ENCODE results near the gene PPFIA1.

Gene PPFIA1

DNA sequence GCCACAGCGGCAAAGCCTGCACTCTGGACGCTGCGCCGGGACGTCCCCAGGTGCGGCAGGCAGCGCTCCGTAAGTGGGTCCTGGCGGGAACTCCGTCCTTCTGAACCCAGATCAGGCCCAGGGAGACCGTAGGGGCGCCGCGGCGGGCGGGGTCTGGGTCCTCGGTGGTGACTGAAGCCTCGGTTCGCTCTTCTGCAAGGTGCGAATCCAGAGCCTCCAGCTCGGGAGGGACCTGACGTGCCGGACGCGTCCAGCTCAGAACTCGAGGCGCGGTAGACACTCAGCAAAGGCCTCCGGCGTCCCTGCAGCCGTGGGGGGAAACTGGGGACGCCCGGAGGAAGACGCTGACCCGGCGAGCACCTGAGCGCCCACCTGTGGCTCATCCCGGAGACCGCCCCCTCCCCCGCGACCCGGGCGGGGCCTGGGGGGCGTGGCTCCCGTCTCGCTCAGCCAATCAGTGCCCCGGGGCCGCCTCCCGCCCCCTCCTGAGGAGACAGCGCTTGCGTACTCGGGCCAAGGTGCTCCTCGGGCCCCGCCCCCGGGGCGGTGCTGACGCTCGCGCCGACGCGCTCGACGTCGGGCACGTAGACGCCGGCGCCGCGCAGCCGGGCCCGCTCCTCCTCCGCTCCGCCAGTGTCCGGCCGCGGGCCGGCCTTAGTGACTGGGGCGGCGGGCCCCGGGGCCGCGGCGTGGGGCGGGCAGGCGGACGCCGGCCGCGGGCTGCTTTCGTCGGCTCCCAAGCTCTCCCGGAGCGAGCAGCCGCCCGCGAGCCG lies at the start of gene PPFIA1:
Gene PPFIA1, plus strand, starts transcription at position 587 of the 773 bp plus-strand sequence. CDS start 1,483 bp downstream, outside the sequence.
- intact Hi-C loops (cut with DNase I): loop anchor here (5.0 to 10.0 kb wide), 2 partner anchors 68 to 125 kb away; partner anchors contain the start of genes CTTN and FADD
- DNase-seq: peak; percentile 88 to 99 (median 96)

DNA sequence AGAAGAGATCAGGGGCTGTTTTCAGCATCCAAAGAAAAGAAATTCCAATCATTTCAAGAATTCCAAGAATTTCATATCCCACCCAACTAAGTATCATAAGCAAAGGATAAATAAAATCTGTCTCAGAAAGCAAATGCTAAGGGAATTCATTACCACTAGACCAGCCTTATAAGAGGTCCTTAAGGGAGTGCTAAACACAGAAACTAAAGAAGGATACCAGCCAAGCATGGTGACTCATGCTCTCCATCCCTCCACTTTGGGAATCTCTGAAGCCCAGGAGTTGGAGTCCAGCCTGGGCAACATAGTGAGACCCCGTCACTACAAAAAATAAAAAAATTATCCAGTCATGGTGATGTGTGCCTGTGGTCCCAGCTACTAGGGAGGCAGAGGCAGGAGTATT lies 49.6 kb upstream of the PPFIA1 start:
- intact Hi-C loops (cut with DNase I): no loop called here
- peak in 1 of 10 donors; percentile 25 for DNase-seq

DNA sequence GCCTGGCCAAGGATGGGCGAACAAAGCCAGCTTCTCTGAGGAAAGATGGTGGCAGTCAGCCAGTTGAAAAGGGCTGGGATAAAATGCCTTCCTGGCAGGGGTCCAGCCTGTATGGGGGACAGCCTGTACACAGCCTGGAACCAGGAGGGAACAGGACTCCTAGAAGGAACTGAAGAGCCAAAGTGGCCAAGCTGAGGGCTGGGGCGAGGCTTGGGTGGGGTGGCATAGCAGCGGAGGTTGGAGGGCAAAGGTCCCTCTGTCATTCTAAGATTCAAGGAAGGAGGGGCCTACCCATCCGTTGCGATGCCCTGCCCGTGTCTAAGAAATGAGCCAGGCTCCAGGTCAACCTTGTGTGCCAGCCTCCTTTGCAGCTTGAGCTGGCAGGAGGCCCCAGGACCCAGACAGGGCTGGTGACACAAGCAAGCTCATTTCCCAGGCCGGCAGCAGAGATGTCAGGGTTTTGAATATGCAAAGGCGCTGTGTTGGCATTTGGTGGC lies 44.8 kb upstream of the PPFIA1 start:
- intact Hi-C loops (cut with DNase I): no loop called here
- peak in 3 of 10 donors; percentile 42 to 57 (median 49) for DNase-seq

DNA sequence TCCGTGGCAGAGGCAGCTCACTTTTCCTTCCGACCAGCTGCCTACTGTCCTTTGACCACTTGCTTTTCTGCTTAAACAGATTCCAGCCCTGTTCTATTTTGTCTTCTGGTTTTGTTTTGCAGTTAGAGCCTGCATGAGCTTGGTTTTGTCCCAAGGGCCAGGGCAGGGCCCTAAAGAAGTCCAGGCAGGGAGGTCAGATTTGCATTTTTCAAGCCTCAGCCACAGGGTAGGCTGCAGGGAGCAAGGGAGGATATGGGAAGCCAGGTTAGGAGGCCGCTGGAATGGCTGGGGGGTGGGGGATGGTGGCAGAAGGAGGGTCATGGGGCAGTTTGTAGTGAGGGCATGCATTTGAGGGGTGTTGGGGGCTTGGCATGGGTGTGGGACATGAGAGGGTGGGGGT lies 44.3 kb upstream of the PPFIA1 start:
- no peak for DNase-seq
- intact Hi-C loops (cut with DNase I): no loop called here

DNA sequence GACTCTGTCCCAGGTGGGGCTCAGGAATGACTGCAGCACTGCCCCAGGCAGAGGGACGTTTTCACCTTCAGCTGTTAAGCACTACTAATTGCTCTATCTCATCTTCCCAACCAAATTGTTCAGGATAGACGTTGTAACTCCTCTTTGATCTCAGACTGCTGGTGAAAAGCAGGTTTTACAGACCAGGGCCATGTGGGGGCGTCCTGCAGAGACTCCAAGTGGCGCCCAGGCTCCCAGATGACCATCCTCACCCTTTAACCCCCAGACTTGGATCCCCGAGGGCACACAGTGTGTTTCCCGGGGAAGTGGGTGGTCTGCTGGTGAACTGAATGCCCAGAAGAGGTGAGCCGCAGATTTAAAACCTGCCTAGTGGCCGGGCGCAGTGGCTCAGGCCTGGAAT lies 43.5 kb upstream of the PPFIA1 start:
- intact Hi-C loops (cut with DNase I): no loop called here
- peak in 1 of 10 donors; percentile 55 for DNase-seq

GRCh38 chr11:70229737-70230136 lies 40.8 kb upstream of the PPFIA1 start:
- intact Hi-C loops (cut with DNase I): no loop called here
- DNase-seq: peak in 2 of 10 donors; percentile 7 to 52

DNA sequence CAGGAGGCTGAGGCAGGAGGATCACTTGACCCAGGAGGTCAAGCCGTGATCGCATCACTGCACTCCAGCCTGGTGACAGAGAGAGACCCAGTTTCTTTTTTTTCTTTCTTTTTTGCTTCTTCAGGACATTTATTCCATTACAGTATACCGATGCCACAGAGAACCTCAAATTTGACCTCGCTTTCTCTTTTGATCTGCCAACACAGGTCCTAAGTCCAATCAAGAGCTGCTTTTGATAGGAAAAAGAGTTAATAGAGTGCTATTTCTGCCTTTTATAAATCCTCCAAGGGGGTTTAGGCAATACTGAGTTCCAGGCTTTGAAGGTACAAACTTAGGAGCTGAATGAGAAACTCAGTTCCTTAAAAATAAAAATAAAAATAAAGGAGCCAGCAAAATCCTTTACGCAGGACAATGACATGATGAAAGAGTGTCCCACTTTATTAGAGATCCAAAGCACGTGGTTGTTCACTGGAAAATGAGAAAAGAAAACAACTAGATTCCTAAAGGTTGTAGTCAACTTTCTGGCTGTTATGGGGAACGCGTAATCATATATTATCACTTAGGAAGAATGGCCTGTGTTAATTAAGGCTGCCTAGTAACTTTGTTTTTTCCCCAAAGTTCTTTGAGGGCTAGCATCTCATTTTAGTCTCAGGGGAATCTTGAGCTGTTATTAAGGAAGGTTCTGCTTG lies 40.2 kb upstream of the PPFIA1 start:
- DNase-seq: no peak
- intact Hi-C loops (cut with DNase I): no loop called here

DNA sequence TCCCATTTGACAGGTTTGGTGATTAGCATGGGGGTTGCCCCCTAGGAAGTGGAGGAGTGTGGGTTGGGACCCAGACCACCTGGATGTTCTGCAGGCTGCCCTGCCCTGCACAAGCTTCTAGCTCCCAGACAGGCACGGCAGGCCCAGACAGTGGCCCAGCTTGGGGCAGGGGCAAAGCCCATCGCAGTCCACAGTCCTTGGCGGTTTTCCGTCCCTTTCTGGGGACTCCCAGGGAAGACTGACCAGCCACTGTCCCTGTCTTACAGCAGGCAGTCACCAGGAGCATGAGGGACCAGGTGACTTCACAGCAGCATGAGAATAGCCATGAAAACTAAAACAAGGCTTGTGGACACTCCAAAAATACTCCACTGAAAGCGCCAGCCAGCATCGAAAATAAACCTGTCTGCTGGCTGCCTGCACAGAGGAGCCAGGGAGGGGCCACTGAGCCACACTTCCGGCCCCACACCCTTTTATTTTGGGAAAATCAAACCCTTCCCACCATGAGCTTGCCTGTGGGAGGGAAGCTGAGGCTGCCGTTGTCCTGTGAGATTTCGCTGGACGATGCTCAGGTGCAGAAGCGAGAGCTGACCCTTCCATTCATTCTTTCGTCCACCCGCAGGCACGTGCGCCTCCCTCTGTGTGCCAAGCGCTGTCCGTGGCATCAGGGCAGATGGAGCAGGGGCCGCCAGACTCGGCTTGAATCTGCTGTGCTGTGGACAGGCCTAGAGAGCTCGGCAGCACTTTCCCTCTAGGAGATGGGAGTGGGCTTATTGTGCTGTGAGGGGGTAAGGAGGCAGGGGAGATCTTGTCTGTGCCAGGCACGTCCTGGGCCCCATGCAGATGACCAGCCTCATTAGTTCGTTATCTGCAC lies 39.4 kb upstream of the PPFIA1 start:
- peak in 1 of 10 donors; percentile 64 for DNase-seq
- intact Hi-C loops (cut with DNase I): no loop called here

DNA sequence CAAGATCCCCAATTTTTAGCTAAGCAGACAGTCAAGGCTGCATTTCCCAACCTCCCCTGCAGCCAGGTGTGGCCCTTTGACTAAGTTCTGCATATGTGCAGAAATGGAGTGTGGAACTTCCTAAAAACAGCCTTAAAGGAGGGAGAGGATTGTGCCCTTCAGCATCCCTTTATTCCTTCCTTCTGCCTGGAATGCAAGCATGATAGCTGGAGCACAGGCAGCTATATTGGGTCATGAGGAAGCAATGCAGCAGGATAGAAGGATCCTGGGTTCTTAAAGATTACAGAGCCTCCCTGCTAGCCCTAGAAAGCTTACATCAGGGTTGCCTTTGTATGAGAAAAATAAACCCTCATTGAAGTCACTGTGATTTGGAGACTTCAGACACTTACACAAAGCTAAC lies 37.5 kb upstream of the PPFIA1 start:
- intact Hi-C loops (cut with DNase I): no loop called here
- no peak for DNase-seq

DNA sequence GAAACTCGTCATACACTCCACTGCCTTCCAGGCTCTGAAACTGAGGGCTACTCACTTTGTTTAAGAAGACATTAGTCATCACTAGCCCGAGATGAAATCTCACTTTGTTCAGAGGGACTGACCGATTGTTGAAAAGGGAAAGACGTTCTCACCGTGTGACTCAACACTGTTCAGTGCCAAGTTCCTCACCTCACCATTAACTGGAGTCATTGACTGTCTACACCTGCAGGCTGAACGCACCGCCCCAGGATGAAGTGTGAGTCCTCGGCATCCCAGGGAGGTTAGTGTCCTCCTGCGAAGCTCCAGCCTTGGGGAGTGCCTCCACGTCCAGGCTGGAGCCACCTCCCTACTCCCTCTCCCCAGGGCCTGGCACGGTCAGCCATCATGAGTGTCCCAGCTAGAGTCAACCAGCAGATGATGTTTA lies 37.0 kb upstream of the PPFIA1 start:
- no peak for DNase-seq
- intact Hi-C loops (cut with DNase I): no loop called here

- intact Hi-C loops (cut with DNase I): no loop called here
- DNase-seq: no peak
Observed at GRCh38 chr11:70233962-70234361, 36.5 kb upstream of the PPFIA1 start.

DNA sequence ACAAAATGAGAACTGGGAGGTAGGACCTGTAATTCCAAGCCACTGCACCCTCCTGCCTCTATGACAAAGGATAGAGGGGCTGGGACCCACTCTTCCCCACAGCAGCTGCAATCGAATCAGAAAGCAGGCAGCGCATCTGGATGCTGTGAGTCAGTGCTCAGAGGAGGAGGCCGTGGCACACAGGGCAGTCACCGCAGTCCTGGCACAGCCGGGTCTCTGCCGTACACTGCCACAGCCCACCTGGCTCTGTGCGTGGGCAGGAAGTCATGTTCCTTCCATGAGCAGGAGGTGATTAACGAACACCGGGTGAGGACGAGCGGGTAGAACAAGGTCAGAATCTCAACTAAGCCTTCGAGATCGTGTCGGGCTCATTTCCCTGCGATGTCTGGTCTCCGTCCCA lies 30.2 kb upstream of the PPFIA1 start:
- intact Hi-C loops (cut with DNase I): no loop called here
- DNase-seq: peak in 1 of 10 donors; percentile 47

DNA sequence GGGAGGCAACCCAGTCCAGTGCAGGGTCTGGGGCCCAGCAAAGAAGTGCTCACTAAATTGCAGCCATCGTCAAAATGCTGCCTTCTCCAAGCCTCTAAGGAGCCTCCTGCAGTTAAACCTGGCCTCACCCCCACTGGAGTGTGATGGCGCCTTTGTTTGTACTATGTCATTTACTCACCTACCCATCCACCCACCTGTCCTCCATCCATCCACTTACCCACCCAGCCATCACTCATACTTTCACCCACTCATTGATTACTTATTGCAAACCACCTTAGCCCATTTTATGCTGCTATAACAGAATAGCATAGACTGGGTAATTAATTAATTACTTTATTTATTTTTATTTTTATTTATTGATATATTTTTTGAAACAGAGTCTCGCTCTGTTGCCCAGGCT lies 28.8 kb upstream of the PPFIA1 start:
- DNase-seq: peak in 1 of 10 donors; percentile 9
- intact Hi-C loops (cut with DNase I): no loop called here

GRCh38 chr11:70242885-70243284 lies 27.6 kb upstream of the PPFIA1 start:
- DNase-seq: peak in 1 of 10 donors; percentile 15
- intact Hi-C loops (cut with DNase I): no loop called here

GRCh38 chr11:70243912-70244652 lies 26.4 kb upstream of the PPFIA1 start:
- intact Hi-C loops (cut with DNase I): no loop called here
- DNase-seq: peak in 1 of 10 donors; percentile 48

- peak in 1 of 10 donors; percentile 26 for DNase-seq
- intact Hi-C loops (cut with DNase I): no loop called here
Observed at GRCh38 chr11:70244698-70245097, 25.8 kb upstream of the PPFIA1 start.

GRCh38 chr11:70246196-70246595 lies 24.3 kb upstream of the PPFIA1 start:
- DNase-seq: peak in 1 of 10 donors; percentile 57
- intact Hi-C loops (cut with DNase I): no loop called here

DNA sequence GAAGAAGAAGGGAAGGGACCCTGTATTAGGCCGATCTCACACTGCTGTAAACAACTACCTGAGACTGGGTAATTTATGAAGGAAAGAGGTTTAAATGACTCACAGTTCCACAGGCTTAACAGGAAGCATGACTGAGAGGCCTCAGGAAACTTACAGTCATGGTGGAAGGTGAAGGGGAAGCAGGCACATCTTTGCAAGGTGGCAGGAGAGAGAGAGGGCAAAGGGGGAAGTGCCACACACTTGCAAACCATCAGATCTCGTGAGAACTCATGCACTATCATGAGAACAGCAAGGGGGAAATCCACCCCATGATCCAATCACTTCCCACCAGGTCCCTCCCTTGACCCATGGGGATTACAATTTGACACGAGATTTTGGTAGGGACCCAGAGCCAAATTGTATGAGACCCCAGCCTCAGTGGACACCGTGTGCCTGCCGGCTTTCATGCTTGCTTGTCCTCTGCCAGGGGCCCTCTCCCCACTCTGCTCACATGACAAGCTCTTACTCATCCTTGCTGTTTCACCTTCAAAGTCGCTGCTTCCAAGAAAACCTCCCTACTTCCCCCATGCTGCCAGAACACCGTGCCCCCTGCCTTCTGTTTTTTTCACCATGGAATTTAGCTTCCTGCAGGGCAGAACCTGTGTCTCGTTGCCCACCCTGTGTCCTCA lies 23.3 kb upstream of the PPFIA1 start:
- intact Hi-C loops (cut with DNase I): no loop called here
- no peak for DNase-seq

GRCh38 chr11:70247710-70248072 lies 22.8 kb upstream of the PPFIA1 start:
- intact Hi-C loops (cut with DNase I): no loop called here
- peak in 1 of 10 donors; percentile 61 for DNase-seq

Measured in posterior cingulate gyrus (tissue), 11 donors.